ENCODE results near the gene ATP11A.

DNA sequence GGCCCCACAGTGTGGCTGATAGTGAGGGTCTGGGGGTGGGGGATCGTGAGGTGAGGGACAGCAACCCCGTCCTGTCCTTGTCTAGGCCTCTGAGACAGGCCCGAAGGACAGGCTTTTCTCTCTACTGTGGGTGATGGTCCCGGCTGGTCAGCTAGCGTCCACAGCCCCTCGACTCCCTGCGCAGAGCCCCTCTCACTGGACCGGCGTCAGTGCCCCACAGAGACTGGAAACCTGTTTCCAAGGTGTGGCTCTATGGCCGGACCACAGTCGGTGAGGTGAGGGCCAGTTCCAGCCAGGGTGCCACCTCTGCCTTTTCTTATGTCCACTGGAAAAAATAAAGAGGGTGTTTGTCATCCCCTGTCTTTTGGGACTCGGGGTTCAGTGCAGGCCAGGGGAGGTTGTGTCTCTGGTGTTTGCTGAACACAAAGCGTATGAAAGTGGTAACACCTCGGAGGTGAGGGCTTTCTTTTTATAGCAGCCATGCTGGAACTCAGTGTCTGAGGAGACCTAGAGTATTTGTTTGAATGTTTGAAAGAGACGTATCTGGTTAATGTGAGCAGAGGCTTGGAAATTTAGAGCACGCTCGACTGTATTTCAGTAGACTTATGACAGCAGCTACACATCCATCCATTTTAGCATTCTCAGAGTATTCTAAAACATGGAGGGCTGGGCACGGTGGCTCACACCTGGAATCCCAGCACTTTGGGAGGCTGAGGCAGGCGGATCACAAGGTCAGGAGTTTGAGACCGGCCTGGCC lies 22.8 kb downstream of the ATP11A start:
- TF ChIP-seq, protein P1, sequence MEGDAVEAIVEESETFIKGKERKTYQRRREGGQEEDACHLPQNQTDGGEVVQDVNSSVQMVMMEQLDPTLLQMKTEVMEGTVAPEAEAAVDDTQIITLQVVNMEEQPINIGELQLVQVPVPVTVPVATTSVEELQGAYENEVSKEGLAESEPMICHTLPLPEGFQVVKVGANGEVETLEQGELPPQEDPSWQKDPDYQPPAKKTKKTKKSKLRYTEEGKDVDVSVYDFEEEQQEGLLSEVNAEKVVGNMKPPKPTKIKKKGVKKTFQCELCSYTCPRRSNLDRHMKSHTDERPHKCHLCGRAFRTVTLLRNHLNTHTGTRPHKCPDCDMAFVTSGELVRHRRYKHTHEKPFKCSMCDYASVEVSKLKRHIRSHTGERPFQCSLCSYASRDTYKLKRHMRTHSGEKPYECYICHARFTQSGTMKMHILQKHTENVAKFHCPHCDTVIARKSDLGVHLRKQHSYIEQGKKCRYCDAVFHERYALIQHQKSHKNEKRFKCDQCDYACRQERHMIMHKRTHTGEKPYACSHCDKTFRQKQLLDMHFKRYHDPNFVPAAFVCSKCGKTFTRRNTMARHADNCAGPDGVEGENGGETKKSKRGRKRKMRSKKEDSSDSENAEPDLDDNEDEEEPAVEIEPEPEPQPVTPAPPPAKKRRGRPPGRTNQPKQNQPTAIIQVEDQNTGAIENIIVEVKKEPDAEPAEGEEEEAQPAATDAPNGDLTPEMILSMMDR (IDR thresholded peaks at IDR 0.05; ENCODE audit: low read length), result no peak
- TF ChIP-seq EZH2 (optimal IDR thresholded peaks at IDR 0.05; ENCODE audit: low read depth, low read length), result no peak
